ENCODE results near the gene RWDD1.

The RWDD1 gene

GRCh38 chr6:116561377-116562018 is 9.8 kb upstream of the RWDD1 start:
- no peak overlapping the region for H3K4me3 ChIP-seq (ENCODE audit: low read depth, low read length)
- DNase-seq = peak; percentile 69
- H3K27me3 ChIP-seq (ENCODE audit: insufficient read depth, low read depth, severe bottlenecking) = no peaks in the 10 kb centered on the region
- no peak overlapping the region for H3K27ac ChIP-seq
- no peaks in the 10 kb centered on the region for H3K36me3 ChIP-seq
- H3K9me3 ChIP-seq (ENCODE audit: severe bottlenecking) = no peaks in the 10 kb centered on the region
- peak; percentile 76 for TF ChIP-seq CTCF (IDR thresholded peaks at IDR 0.05; ENCODE audit: low read depth, low read length)

- H3K27me3 ChIP-seq (ENCODE audit: insufficient read depth, low read depth, severe bottlenecking) = no peaks in the 10 kb centered on the region
- TF ChIP-seq CTCF (IDR thresholded peaks at IDR 0.05; ENCODE audit: low read depth, low read length) = no peak
Observed at GRCh38 chr6:116562019-116562403, 9.3 kb upstream of the RWDD1 start.

GRCh38 chr6:116562614-116563013 is 8.7 kb upstream of the RWDD1 start:
- TF ChIP-seq CTCF (IDR thresholded peaks at IDR 0.05; ENCODE audit: low read depth, low read length) = no peak
- Histone ChIP-seq H3K9me3 (ENCODE audit: severe bottlenecking) (no peaks in the 10 kb centered on the region), H3K27ac (no peak overlapping the region), H3K27me3 (ENCODE audit: insufficient read depth, low read depth, severe bottlenecking) (no peaks in the 10 kb centered on the region), H3K4me3 (ENCODE audit: low read depth, low read length) (no peak overlapping the region), H3K36me3 (no peaks in the 10 kb centered on the region)
- no peak for DNase-seq

More at GRCh38 chr6:116562019-116562403, 9.3 kb upstream of the RWDD1 start:
- Histone ChIP-seq H3K27ac (no peak overlapping the region), H3K4me3 (ENCODE audit: low read depth, low read length) (no peak overlapping the region), H3K9me3 (ENCODE audit: severe bottlenecking) (no peaks in the 10 kb centered on the region), H3K36me3 (no peaks in the 10 kb centered on the region)
- DNase-seq = no peak

- no peak for DNase-seq
- H3K27me3 ChIP-seq (ENCODE audit: insufficient read depth, low read depth, severe bottlenecking) = no peaks in the 10 kb centered on the region
- H3K4me3 ChIP-seq (ENCODE audit: low read depth, low read length) = no peak overlapping the region
- no peaks in the 10 kb centered on the region for H3K9me3 ChIP-seq (ENCODE audit: severe bottlenecking)
- no peak overlapping the region for H3K27ac ChIP-seq
- no peak for TF ChIP-seq CTCF (IDR thresholded peaks at IDR 0.05; ENCODE audit: low read depth, low read length)
- no peaks in the 10 kb centered on the region for H3K36me3 ChIP-seq
Observed at GRCh38 chr6:116563830-116564229, 7.5 kb upstream of the RWDD1 start.

GRCh38 chr6:116564311-116564710 is 7.0 kb upstream of the RWDD1 start:
- no peak for DNase-seq
- Histone ChIP-seq H3K27ac (no peak overlapping the region), H3K36me3 (no peaks in the 10 kb centered on the region), H3K27me3 (ENCODE audit: insufficient read depth, low read depth, severe bottlenecking) (no peaks in the 10 kb centered on the region), H3K4me3 (ENCODE audit: low read depth, low read length) (no peak overlapping the region), H3K9me3 (ENCODE audit: severe bottlenecking) (no peaks in the 10 kb centered on the region)
- TF ChIP-seq CTCF (IDR thresholded peaks at IDR 0.05; ENCODE audit: low read depth, low read length) = no peak
